Measurements from ENCODE around the gene GSAP. TPM values are rescaled to one million over a fixed set of nuclear protein-coding genes. Genes with fewer than 3 reads are reported as not detected.

The GSAP gene
- total RNA-seq, 2 experiments from 2014 or later = 0.55 TPM; not detected in 1

GRCh38 chr7:77313085-77313484 lies 103.1 kb downstream of the GSAP start:
- Histone ChIP-seq H3K27ac (ENCODE audit: low read depth, low read length, poor library complexity, severe bottlenecking) (no peak overlapping the region), H3K9me3 (ENCODE audit: low read length) (no peaks in the 10 kb centered on the region), H3K36me3 (ENCODE audit: insufficient read depth, low read length) (no peaks in the 10 kb centered on the region), H3K4me2 (ENCODE audit: low read length) (no peak overlapping the region), H2AFZ (ENCODE audit: low read length) (no peak overlapping the region), H3K4me1 (ENCODE audit: insufficient read depth, low read length, poor library complexity, severe bottlenecking) (no peaks in the 10 kb centered on the region), H3K4me3 (ENCODE audit: low read depth, low read length, poor library complexity, severe bottlenecking) (no peak overlapping the region), H3K9me2 (ENCODE audit: insufficient read depth, low read length) (no peaks in the 10 kb centered on the region), H3K79me2 (ENCODE audit: insufficient read depth, low read depth, low read length) (no peaks in the 10 kb centered on the region), H4K20me1 (ENCODE audit: insufficient read depth, low read length) (no peaks in the 10 kb centered on the region)
- no TSS peak for BruUV-seq (replicated peaks)
- TF ChIP-seq CTCF (conservative IDR thresholded peaks at IDR 0.05; ENCODE audit: low read length) = no peak
- TF ChIP-seq EZH2phosphoT487 (IDR thresholded peaks at IDR 0.05; ENCODE audit: borderline replicate concordance, low read depth, low read length) = no peak
- CTCF ChIA-PET (ENCODE audit: unreplicated experiment) = no interaction called here
- intact Hi-C loops (cut with micrococcal nuclease; ENCODE audit: unreplicated experiment) = no loop called here
- no peak for DNase-seq (ENCODE audit: low spot score)
- POLR2A ChIA-PET = interaction anchor here (0.8 kb wide), 1 partner anchor 43 kb away, joined by 4 read pairs; no protein-coding TSS in a partner anchor

- Histone ChIP-seq H3K4me3 (ENCODE audit: low read depth, low read length, poor library complexity, severe bottlenecking) (no peak overlapping the region), H3K36me3 (ENCODE audit: insufficient read depth, low read length) (no peaks in the 10 kb centered on the region), H3K4me2 (ENCODE audit: low read length) (no peak overlapping the region), H3K9me3 (ENCODE audit: low read length) (no peaks in the 10 kb centered on the region), H4K20me1 (ENCODE audit: insufficient read depth, low read length) (no peaks in the 10 kb centered on the region), H2AFZ (ENCODE audit: low read length) (no peak overlapping the region), H3K79me2 (ENCODE audit: insufficient read depth, low read depth, low read length) (no peaks in the 10 kb centered on the region), H3K27ac (ENCODE audit: low read depth, low read length, poor library complexity, severe bottlenecking) (no peak overlapping the region), H3K4me1 (ENCODE audit: insufficient read depth, low read length, poor library complexity, severe bottlenecking) (no peaks in the 10 kb centered on the region), H3K9me2 (ENCODE audit: insufficient read depth, low read length) (no peaks in the 10 kb centered on the region)
- TF ChIP-seq CTCF (conservative IDR thresholded peaks at IDR 0.05; ENCODE audit: low read length) = no peak
- TF ChIP-seq EZH2phosphoT487 (IDR thresholded peaks at IDR 0.05; ENCODE audit: borderline replicate concordance, low read depth, low read length) = no peak
- ChIA-PET CTCF (ENCODE audit: unreplicated experiment) (no interaction called here), POLR2A (no interaction called here)
- no peak for DNase-seq (ENCODE audit: low spot score)
- BruUV-seq (replicated peaks) = no TSS peak
- intact Hi-C loops (cut with micrococcal nuclease; ENCODE audit: unreplicated experiment) = no loop called here
Measured at GRCh38 chr7:77310982-77311381, 105.2 kb downstream of the GSAP start.

GRCh38 chr7:77309714-77310220 lies 106.4 kb downstream of the GSAP start:
- TF ChIP-seq EZH2phosphoT487 (IDR thresholded peaks at IDR 0.05; ENCODE audit: borderline replicate concordance, low read depth, low read length) = no peak
- TF ChIP-seq CTCF (conservative IDR thresholded peaks at IDR 0.05; ENCODE audit: low read length) = no peak
- DNase-seq (ENCODE audit: low spot score) = no peak
- intact Hi-C loops (cut with micrococcal nuclease; ENCODE audit: unreplicated experiment) = no loop called here
- Histone ChIP-seq H3K9me3 (ENCODE audit: low read length) (no peaks in the 10 kb centered on the region), H3K27ac (ENCODE audit: low read depth, low read length, poor library complexity, severe bottlenecking) (no peak overlapping the region), H4K20me1 (ENCODE audit: insufficient read depth, low read length) (no peaks in the 10 kb centered on the region), H3K36me3 (ENCODE audit: insufficient read depth, low read length) (no peaks in the 10 kb centered on the region), H3K79me2 (ENCODE audit: insufficient read depth, low read depth, low read length) (no peaks in the 10 kb centered on the region), H3K9me2 (ENCODE audit: insufficient read depth, low read length) (no peaks in the 10 kb centered on the region), H2AFZ (ENCODE audit: low read length) (no peak overlapping the region), H3K4me3 (ENCODE audit: low read depth, low read length, poor library complexity, severe bottlenecking) (no peak overlapping the region), H3K4me2 (ENCODE audit: low read length) (no peak overlapping the region), H3K4me1 (ENCODE audit: insufficient read depth, low read length, poor library complexity, severe bottlenecking) (no peaks in the 10 kb centered on the region)
- BruUV-seq (replicated peaks) = no TSS peak
- ChIA-PET POLR2A (no interaction called here), CTCF (ENCODE audit: unreplicated experiment) (no interaction called here)

All from OCI-LY7 (cell line).